HEK293T (cell line): Measurements from ENCODE around the gene PJVK.

ENCODE experiments used
- CTCF ChIA-PET: fragments of 350-600 bp; formaldehyde crosslinking; extraction: SDS; loops from one replicate; lab custom pipeline; 2021; ENCODE audit warnings: antibody characterized with exemption, inconsistent platforms; lab: Yijun Ruan, JAX
- POLR2A ChIA-PET: fragments of 350-600 bp; formaldehyde crosslinking; extraction: SDS; loops from one replicate; lab custom pipeline; 2020; ENCODE audit warnings: antibody characterized with exemption, inconsistent platforms; lab: Yijun Ruan, JAX
- DNase-seq: peaks from one replicate; pipeline ENCODE4 v3.0.0; 2012; ENCODE audit warnings: mixed read lengths; ENCODE audit errors: extremely low spot score
- ARNT ChIP-seq: fragments of 450-650 bp; IDR thresholded peaks from 2 replicates; pipeline ENCODE4 v1.6.1; 2017; ENCODE audit warnings: mild to moderate bottlenecking
- BHLHE40 ChIP-seq: fragments of 450-650 bp; IDR thresholded peaks from 2 replicates; pipeline ENCODE4 v1.6.1; 2016; ENCODE audit warnings: mild to moderate bottlenecking, moderate library complexity, borderline replicate concordance
- CTBP1 ChIP-seq: fragments of 450-650 bp; IDR thresholded peaks from 2 replicates; pipeline ENCODE4 v1.6.1; 2016; ENCODE audit warnings: borderline replicate concordance
- ELF4 ChIP-seq: fragments of 450-650 bp; IDR thresholded peaks from 2 replicates; pipeline ENCODE4 v1.6.1; 2017; ENCODE audit warnings: antibody characterized with exemption
- FOXA1 ChIP-seq: fragments of 450-650 bp; IDR thresholded peaks from 2 replicates; pipeline ENCODE4 v1.6.1; 2016; ENCODE audit warnings: mild to moderate bottlenecking
- FOXK2 ChIP-seq: fragments of 450-650 bp; IDR thresholded peaks from 2 replicates; pipeline ENCODE4 v1.6.1; 2016; ENCODE audit warnings: mild to moderate bottlenecking
- FOXM1 ChIP-seq: fragments of 450-650 bp; IDR thresholded peaks from 2 replicates; pipeline ENCODE4 v1.6.1; 2017; ENCODE audit warnings: mild to moderate bottlenecking, borderline replicate concordance
- HDGF ChIP-seq: fragments of 450-650 bp; IDR thresholded peaks from 2 replicates; pipeline ENCODE4 v1.6.1; 2017; ENCODE audit warnings: antibody characterized with exemption, borderline replicate concordance
- L3MBTL2 ChIP-seq: fragments of 450-650 bp; conservative IDR thresholded peaks from 2 replicates; pipeline ENCODE4 v1.6.1; 2016; ENCODE audit warnings: mild to moderate bottlenecking
- LEF1 ChIP-seq: fragments of 450-650 bp; IDR thresholded peaks from 2 replicates; pipeline ENCODE4 v1.6.1; 2017; ENCODE audit warnings: mild to moderate bottlenecking, borderline replicate concordance
- NFRKB ChIP-seq: fragments of 450-650 bp; IDR thresholded peaks from 2 replicates; pipeline ENCODE4 v1.6.1; 2016; ENCODE audit warnings: mild to moderate bottlenecking, moderate library complexity
- PKNOX1 ChIP-seq: fragments of 450-650 bp; IDR thresholded peaks from 2 replicates; pipeline ENCODE4 v1.6.1; 2016
- SP1 ChIP-seq: fragments of 450-650 bp; IDR thresholded peaks from 2 replicates; pipeline ENCODE4 v1.6.1; 2017
- SUZ12 ChIP-seq: fragments of 450-650 bp; IDR thresholded peaks from 2 replicates; pipeline ENCODE4 v1.6.1; 2016; ENCODE audit warnings: mild to moderate bottlenecking
- TARDBP ChIP-seq: fragments of 450-650 bp; IDR thresholded peaks from 2 replicates; pipeline ENCODE4 v1.6.1; 2016
- ZNF384 ChIP-seq: fragments of 450-650 bp; IDR thresholded peaks from 2 replicates; pipeline ENCODE4 v1.6.1; 2016

Gene PJVK

GRCh38 chr2:178491612-178492011, 40.4 kb downstream of the PJVK start:
- ChIA-PET POLR2A (no interaction called here), CTCF (no interaction called here)
- DNase-seq, result no peak
- TF ChIP-seq LEF1 (no peak), FOXK2 (no peak), ARNT (no peak), SP1 (no peak), FOXM1 (no peak), NFRKB (no peak), HDGF (no peak), BHLHE40 (no peak), ZNF384 (no peak), L3MBTL2 (no peak)

- ChIA-PET CTCF (interaction anchor here (1.1 kb wide), 1 partner anchor 11 kb away, joined by 4 read pairs; no protein-coding TSS in a partner anchor), POLR2A (interaction anchor here (0.9 to 1.9 kb wide), 3 partner anchors 14 to 45 kb away, joined by 3 to 5 read pairs (median 3); partner anchors contain the start of genes PJVK and PRKRA)
- DNase-seq, result no peak
- TF ChIP-seq BHLHE40 (no peak), FOXA1 (no peak), NFRKB (no peak), LEF1 (no peak), SUZ12 (no peak), TARDBP (no peak), SP1 (no peak), L3MBTL2 (no peak), ZNF384 (no peak), FOXM1 (no peak), ELF4 (no peak), CTBP1 (no peak), ARNT (no peak), FOXK2 (no peak), HDGF (no peak), PKNOX1 (no peak)
Measured at GRCh38 chr2:178496049-178496448, 44.9 kb downstream of the PJVK start.

- POLR2A ChIA-PET, result no interaction called here
- CTCF ChIA-PET, result interaction anchor here (0.6 kb wide), 1 partner anchor 16 kb away, joined by 3 read pairs; no protein-coding TSS in a partner anchor
- TF ChIP-seq LEF1, result no peak
- TF ChIP-seq SUZ12, result no peak
- no peak for TF ChIP-seq FOXM1
- no peak for TF ChIP-seq TARDBP
- TF ChIP-seq HDGF, result no peak
- no peak for TF ChIP-seq SP1
- TF ChIP-seq NFRKB, result no peak
- TF ChIP-seq CTBP1, result no peak
- TF ChIP-seq BHLHE40, result no peak
- no peak for TF ChIP-seq PKNOX1
- TF ChIP-seq ELF4, result no peak
- TF ChIP-seq FOXK2, result no peak
- TF ChIP-seq ARNT, result no peak
- no peak for TF ChIP-seq L3MBTL2
- TF ChIP-seq FOXA1, result no peak
- TF ChIP-seq ZNF384, result no peak
- DNase-seq, result no peak
Measured at GRCh38 chr2:178498137-178498536, 47.0 kb downstream of the PJVK start.

- TF ChIP-seq HDGF (no peak), FOXK2 (no peak), TARDBP (no peak), SUZ12 (no peak), LEF1 (no peak), BHLHE40 (no peak), SP1 (no peak), ARNT (no peak), L3MBTL2 (no peak), CTBP1 (no peak)
- CTCF ChIA-PET, result no interaction called here
- POLR2A ChIA-PET, result no interaction called here
- DNase-seq, result no peak
Measured at GRCh38 chr2:178499640-178500039, 48.5 kb downstream of the PJVK start.

GRCh38 chr2:178502751-178503150, 51.6 kb downstream of the PJVK start:
- ChIA-PET CTCF (no interaction called here), POLR2A (no interaction called here)
- DNase-seq, result no peak
- TF ChIP-seq NFRKB, result no peak
- TF ChIP-seq HDGF, result no peak
- TF ChIP-seq ELF4, result no peak
- TF ChIP-seq CTBP1, result no peak
- no peak for TF ChIP-seq SP1
- TF ChIP-seq BHLHE40, result no peak
- no peak for TF ChIP-seq ZNF384
- no peak for TF ChIP-seq TARDBP
- TF ChIP-seq FOXA1, result no peak
- no peak for TF ChIP-seq LEF1
- TF ChIP-seq L3MBTL2, result no peak
- no peak for TF ChIP-seq FOXM1
- TF ChIP-seq PKNOX1, result no peak
- TF ChIP-seq SUZ12, result no peak
- no peak for TF ChIP-seq FOXK2

- ChIA-PET CTCF (no interaction called here), POLR2A (no interaction called here)
- no peak for DNase-seq
- TF ChIP-seq SUZ12 (no peak), PKNOX1 (no peak)
Measured at GRCh38 chr2:178506101-178506500, 54.9 kb downstream of the PJVK start.
